ENCODE data around the gene FBH1. TPM values are rescaled to one million over a fixed set of nuclear protein-coding genes. Genes with fewer than 3 reads are reported as not detected.

The FBH1 gene
- total and polyA plus RNA-seq, 9 of the 15 experiments (the other 6 are each of a cell fraction or from before 2014, with no cell fraction given) = 13.4 to 108 (median 77.8) TPM

- TF ChIP-seq ZNF134 (CRISPR knock-in tag; conservative IDR thresholded peaks at IDR 0.05) = no peak
- TF ChIP-seq ZNF609 (CRISPR knock-in tag; IDR thresholded peaks at IDR 0.05; ENCODE audit: borderline replicate concordance) = no peak
- TF ChIP-seq GATAD2B (IDR thresholded peaks at IDR 0.05; ENCODE audit: borderline replicate concordance) = no peak
- TF ChIP-seq RFX7 (CRISPR knock-in tag; IDR thresholded peaks at IDR 0.05) = no peak
- TF ChIP-seq EP300 (IDR thresholded peaks at IDR 0.05; ENCODE audit: low read length) = no peak
- TF ChIP-seq ZNF583 (CRISPR knock-in tag; IDR thresholded peaks at IDR 0.05) = no peak
- no peak for TF ChIP-seq ZBTB34 (CRISPR knock-in tag; IDR thresholded peaks at IDR 0.05)
- no peak for TF ChIP-seq NFATC3 (IDR thresholded peaks at IDR 0.05)
- TF ChIP-seq ATF2 (CRISPR knock-in tag; IDR thresholded peaks at IDR 0.05) = no peak
- TF ChIP-seq POLR2G (IDR thresholded peaks at IDR 0.05; ENCODE audit: low read depth, low read length) = no peak
- TF ChIP-seq MYC (IDR thresholded peaks at IDR 0.05; ENCODE audit: low read depth, low read length) = no peak
- no peak for TF ChIP-seq MYC (CRISPR knock-in tag; IDR thresholded peaks at IDR 0.05; ENCODE audit: borderline replicate concordance, low read depth)
- TF ChIP-seq PML (IDR thresholded peaks at IDR 0.05; ENCODE audit: low read length) = no peak
- Histone ChIP-seq H3K27me3 (ENCODE audit: control insufficient read depth in 2 of 2, insufficient read depth in 2 of 2, low read length in 2 of 2) (no peaks in the 10 kb centered on the region), H3K9ac (ENCODE audit: insufficient read depth in 1 of 2, low read depth in 2 of 2, low read length in 2 of 2) (no peak overlapping the region), H3K9me3 (replicated peaks; ENCODE audit: control insufficient read depth, insufficient read depth, low read depth, low read length) (no peaks in the 10 kb centered on the region; the same call in none of the 2 replicates), H3K79me2 (ENCODE audit: control insufficient read depth, insufficient read depth, low read length) (no peaks in the 10 kb centered on the region), H4K20me1 (replicated peaks; ENCODE audit: control insufficient read depth, insufficient read depth, low read length) (no peaks in the 10 kb centered on the region), H3K4me2 (ENCODE audit: insufficient read depth, low read length) (no peak overlapping the region), H3K36me3 (ENCODE audit: control insufficient read depth, insufficient read depth, low read length) (no peaks in the 10 kb centered on the region; the same call in 2 of the 3 replicates), H3K4me1 (replicated peaks in 1 of 2; ENCODE audit: control insufficient read depth in 2 of 2, insufficient read depth in 2 of 2, low read length in 2 of 2) (peaks cover 0 to 3% of the 10 kb centered on the region in 2 experiments; a peak in 3 of 5 replicates), H3K27ac (ENCODE audit: extremely low read depth, low read depth, low read length) (no peak overlapping the region), H3K4me3 (no peak overlapping the region), H2AFZ (ENCODE audit: low read depth, low read length) (no peak overlapping the region), H3K9me1 (ENCODE audit: control insufficient read depth, insufficient read depth, low read length) (no peaks in the 10 kb centered on the region)
- ATAC-seq (no peak), FAIRE-seq (no peak), DNase-seq (ENCODE audit: extremely low read depth in 1 of 4, low spot score in 3 of 4) (no peak)
- intact Hi-C loops (cut with micrococcal nuclease) (no loop called here), in situ Hi-C loops (cut with MboI) (no loop called here)
- 36% methylated on average over 3 of the region's 3 CpGs for WGBS (ENCODE audit: insufficient coverage, low coverage, missing lambda C conversion rate)
- ChIA-PET CTCF (ENCODE audit: low intra/inter-chr PET ratio) (no interaction called here), POLR2A (no interaction called here)
- no TSS peak for BruUV-seq (replicated peaks)
These were observed 20.9 kb upstream of the FBH1 start for GRCh38 chr10:5869156-5869555.

All from K562 (cell line).